Right lobe of liver (tissue), 4 donors: ENCODE measurements around the gene PDLIM5.

Source experiments
- CTCF ChIP-seq, 4 donors: fragments of 200-600 bp in 3 of 4; fragments of 450-650 bp in 1 of 4; IDR thresholded peaks; one replicate each; pipeline versions ENCODE4 v1.5.1 to v1.8.0; 2016 to 2022; ENCODE audit warnings: antibody characterized with exemption in 4 of 4, mild to moderate bottlenecking in 2 of 4
- POLR2A ChIP-seq: fragments of 450-650 bp; IDR thresholded peaks from one replicate; pipeline ENCODE4 v1.6.1; 2017; ENCODE audit warnings: antibody characterized with exemption, mild to moderate bottlenecking
- donor health status: DM: no; HTN: no; CAD: no.
- donor health status: DM: no; HTN: no; CAD: no.
- donor health status: DM: no; HTN: yes; CAD: no.

GRCh38 chr4:94412019-94412657 is 39.6 kb upstream of the PDLIM5 start:
- no peak for TF ChIP-seq CTCF (IDR thresholded peaks at IDR 0.05)
- no peak for TF ChIP-seq POLR2A
